Kidney epithelial cell (primary cell): ENCODE data around the gene PI4K2A. TPM values are rescaled to one million over a fixed set of nuclear protein-coding genes. Genes with fewer than 3 reads are reported as not detected.

Experiments used
- DNase-seq: peaks from one replicate; pipeline ENCODE4 v3.0.0-alpha.2; 2010; ENCODE audit warnings: low read depth
- H3K27me3 ChIP-seq: 2 replicates; pipeline ENCODE4 v1.6.0; 2011; ENCODE audit warnings: low read length; ENCODE audit not compliant: control insufficient read depth, insufficient read depth
- H3K36me3 ChIP-seq: 2 replicates; pipeline ENCODE4 v1.5.1; 2011; ENCODE audit warnings: low read length; ENCODE audit not compliant: control insufficient read depth, insufficient read depth
- H3K4me3 ChIP-seq: 2 replicates; pipeline ENCODE4 v1.5.1; 2011; ENCODE audit warnings: low read depth, mild to moderate bottlenecking, control low read depth, low read length
- total RNA-seq: library from RNA; depleted of rRNA; stranded (reverse); fragments of >200 nt; gene quantifications from 2 replicates; pipeline ENCODE4 v1.2.3, GENCODE V29; 2015
- TF ChIP-seq, protein P1 (sequence below): IDR thresholded peaks from 2 replicates; pipeline ENCODE4 v1.5.1; 2011; ENCODE audit warnings: mild to moderate bottlenecking, moderate library complexity, low read length, control low read depth, inconsistent platforms; ENCODE audit not compliant: insufficient read depth, poor library complexity, severe bottlenecking

The PI4K2A gene
- total RNA-seq, 1 donor from 2014 or later, result 37.6 TPM

GRCh38 chr10:97701438-97702069, 61.1 kb downstream of the PI4K2A start:
- no peak for DNase-seq
- H3K27me3 ChIP-seq, result no peaks in the 10 kb centered on the region
- no peaks in the 10 kb centered on the region for H3K36me3 ChIP-seq
- H3K4me3 ChIP-seq, result no peak overlapping the region
- TF ChIP-seq, protein P1, sequence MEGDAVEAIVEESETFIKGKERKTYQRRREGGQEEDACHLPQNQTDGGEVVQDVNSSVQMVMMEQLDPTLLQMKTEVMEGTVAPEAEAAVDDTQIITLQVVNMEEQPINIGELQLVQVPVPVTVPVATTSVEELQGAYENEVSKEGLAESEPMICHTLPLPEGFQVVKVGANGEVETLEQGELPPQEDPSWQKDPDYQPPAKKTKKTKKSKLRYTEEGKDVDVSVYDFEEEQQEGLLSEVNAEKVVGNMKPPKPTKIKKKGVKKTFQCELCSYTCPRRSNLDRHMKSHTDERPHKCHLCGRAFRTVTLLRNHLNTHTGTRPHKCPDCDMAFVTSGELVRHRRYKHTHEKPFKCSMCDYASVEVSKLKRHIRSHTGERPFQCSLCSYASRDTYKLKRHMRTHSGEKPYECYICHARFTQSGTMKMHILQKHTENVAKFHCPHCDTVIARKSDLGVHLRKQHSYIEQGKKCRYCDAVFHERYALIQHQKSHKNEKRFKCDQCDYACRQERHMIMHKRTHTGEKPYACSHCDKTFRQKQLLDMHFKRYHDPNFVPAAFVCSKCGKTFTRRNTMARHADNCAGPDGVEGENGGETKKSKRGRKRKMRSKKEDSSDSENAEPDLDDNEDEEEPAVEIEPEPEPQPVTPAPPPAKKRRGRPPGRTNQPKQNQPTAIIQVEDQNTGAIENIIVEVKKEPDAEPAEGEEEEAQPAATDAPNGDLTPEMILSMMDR, result peak; percentile 95

- DNase-seq, result no peak
- TF ChIP-seq, protein P1, result no peak
- Histone ChIP-seq H3K27me3 (no peaks in the 10 kb centered on the region), H3K36me3 (no peaks in the 10 kb centered on the region), H3K4me3 (no peak overlapping the region)
Measured at GRCh38 chr10:97703398-97704067, 63.1 kb downstream of the PI4K2A start.

DNA sequence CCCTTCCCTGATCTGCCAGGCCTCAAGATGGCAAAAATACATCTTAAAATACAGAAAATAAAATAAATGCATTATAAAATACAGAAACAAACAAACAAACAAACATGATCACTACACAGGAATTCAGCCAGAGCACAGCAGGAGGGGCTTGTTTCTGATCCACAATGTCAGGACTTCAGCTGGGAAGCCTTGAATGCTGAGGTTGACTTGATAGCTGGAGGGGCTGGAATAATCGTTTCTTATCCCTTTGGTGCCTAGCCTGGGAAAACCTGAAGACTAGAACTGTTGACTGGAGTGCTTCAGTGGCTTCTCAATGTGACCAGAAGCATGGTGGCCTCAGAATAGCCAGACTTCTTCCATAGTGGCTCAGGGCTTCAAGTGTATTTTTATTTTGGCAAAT, 63.9 kb downstream of the PI4K2A start:
- Histone ChIP-seq H3K36me3 (no peaks in the 10 kb centered on the region), H3K27me3 (no peaks in the 10 kb centered on the region), H3K4me3 (no peak overlapping the region)
- DNase-seq, result no peak
- TF ChIP-seq, protein P1, result no peak

- Histone ChIP-seq H3K36me3 (no peaks in the 10 kb centered on the region), H3K4me3 (no peak overlapping the region), H3K27me3 (no peaks in the 10 kb centered on the region)
- TF ChIP-seq, protein P1, result no peak
- DNase-seq, result no peak
Measured at GRCh38 chr10:97705006-97705670, 64.7 kb downstream of the PI4K2A start.

DNA sequence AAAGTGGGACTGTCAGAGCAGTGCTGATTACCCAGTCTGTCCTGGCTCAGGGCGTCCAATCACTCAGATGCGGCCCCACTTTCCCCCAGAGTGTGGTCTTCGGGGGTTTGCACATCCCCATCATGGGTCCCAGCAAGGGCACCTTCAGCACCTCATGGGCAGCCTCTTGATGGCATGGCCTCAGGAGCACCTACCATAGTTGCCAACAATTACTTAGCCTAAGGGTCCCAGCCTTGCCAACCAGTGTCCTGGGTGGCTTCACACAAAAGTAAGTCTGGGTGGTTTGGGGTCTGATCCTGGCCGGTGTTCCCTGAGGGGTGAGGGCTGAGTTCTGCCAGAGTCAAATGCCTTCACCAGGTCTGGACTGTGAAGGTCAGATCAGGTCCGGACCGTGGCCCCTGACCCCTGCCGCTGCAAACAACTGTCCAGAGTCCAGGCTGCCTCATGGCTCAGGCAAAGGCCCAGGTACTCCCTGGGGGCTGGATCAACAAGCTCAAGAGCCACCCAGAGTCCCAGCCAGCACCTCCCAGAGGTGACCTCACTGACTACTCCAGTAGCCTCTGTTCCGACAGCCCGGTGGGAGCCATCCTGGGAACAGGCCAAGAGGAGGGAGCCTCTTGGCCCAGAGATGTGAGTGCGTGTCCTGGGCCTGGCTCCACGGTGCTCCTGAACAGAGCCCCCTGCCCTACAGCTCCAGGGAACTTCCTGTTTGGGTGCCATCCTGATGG, 66.8 kb downstream of the PI4K2A start:
- no peak overlapping the region for H3K4me3 ChIP-seq
- no peaks in the 10 kb centered on the region for H3K36me3 ChIP-seq
- DNase-seq, result no peak
- TF ChIP-seq, protein P1, result no peak
- no peaks in the 10 kb centered on the region for H3K27me3 ChIP-seq
